CD14-positive monocyte (primary cell): ENCODE results near the gene DAPK2. TPM values are rescaled to one million over a fixed set of nuclear protein-coding genes. Genes with fewer than 3 reads are reported as not detected.
"Not testable (repeated sequence)": the region's sequence is repeated elsewhere in the genome, so short reads cannot be mapped to it uniquely, and the experiment has no call there.

ENCODE experiments used
- DNase-seq, 3 donors: peaks; one replicate each; pipeline ENCODE4 v3.0.0-alpha.2; 2011 to 2022
- H2AFZ ChIP-seq: 2 replicates; pipeline ENCODE4 v1.6.0; 2012; ENCODE audit warnings: mild to moderate bottlenecking, low read depth, low read length, inconsistent platforms; ENCODE audit not compliant: insufficient read depth, poor library complexity, severe bottlenecking
- H3K27ac ChIP-seq, 2 donors: 1 replicate in 1 of 2; 2 replicates in 1 of 2; pipeline ENCODE4 v1.5.1; 2012 to 2013; ENCODE audit warnings: low read length in 2 of 2, control low read depth in 1 of 2, inconsistent platforms in 1 of 2, low read depth in 1 of 2, mild to moderate bottlenecking in 1 of 2
- H3K27me3 ChIP-seq, 2 donors: one replicate each; pipeline versions ENCODE4 v1.6.0 to v1.6.1; 2011 to 2013; ENCODE audit warnings: low read length in 2 of 2; ENCODE audit not compliant: control insufficient read depth in 2 of 2, insufficient read depth in 2 of 2
- H3K36me3 ChIP-seq, 2 donors: replicated peaks in 1 of 2; 1 replicate in 1 of 2; 2 replicates in 1 of 2; pipeline versions ENCODE4 v1.5.1 to v1.6.1; 2012 to 2013; ENCODE audit warnings: low read length in 2 of 2, control low read depth in 1 of 2, inconsistent platforms in 1 of 2, mild to moderate bottlenecking in 1 of 2; ENCODE audit not compliant: insufficient read depth in 2 of 2, control insufficient read depth in 1 of 2
- H3K4me1 ChIP-seq, 2 donors: 1 replicate in 1 of 2; 2 replicates in 1 of 2; pipeline versions ENCODE4 v1.5.1 to v1.6.1; 2012 to 2013; ENCODE audit warnings: low read length in 2 of 2, control low read depth in 1 of 2, inconsistent platforms in 1 of 2, mild to moderate bottlenecking in 1 of 2, moderate library complexity in 1 of 2; ENCODE audit not compliant: insufficient read depth in 2 of 2, control insufficient read depth in 1 of 2
- H3K4me2 ChIP-seq: replicated peaks from 2 replicates; pipeline ENCODE3; 2012; ENCODE audit warnings: low read length, moderate library complexity, mild to moderate bottlenecking; ENCODE audit not compliant: poor library complexity, severe bottlenecking; ENCODE audit errors: extremely low read depth
- H3K4me3 ChIP-seq, 3 experiments: fragments of 200-600 bp in 1 of 3; sonication (generic) in 1 of 3; replicated peaks in 1 of 3; 1 replicate in 2 of 3; 2 replicates in 1 of 3; pipeline ENCODE4 v1.5.1; 2011 to 2013; ENCODE audit warnings: low read length in 3 of 3, mild to moderate bottlenecking in 3 of 3, control low read depth in 2 of 3, low read depth in 2 of 3, inconsistent platforms in 1 of 3, moderate library complexity in 1 of 3
- H3K79me2 ChIP-seq: 2 replicates; pipeline ENCODE4 v1.6.0; 2012; ENCODE audit warnings: mild to moderate bottlenecking, control low read depth, inconsistent platforms, low read length, moderate library complexity; ENCODE audit not compliant: insufficient read depth
- H3K9ac ChIP-seq: 2 replicates; pipeline ENCODE4 v1.6.0; 2017; ENCODE audit warnings: low read length, mild to moderate bottlenecking; ENCODE audit not compliant: insufficient read depth, poor library complexity, severe bottlenecking
- H3K9me3 ChIP-seq, 2 donors: replicated peaks in 1 of 2; 1 replicate in 1 of 2; 2 replicates in 1 of 2; pipeline versions ENCODE4 v1.5.1 to v1.6.1; 2012 to 2013; ENCODE audit warnings: low read length in 2 of 2, control low read depth in 1 of 2; ENCODE audit not compliant: control insufficient read depth in 1 of 2, insufficient read depth in 1 of 2
- H4K20me1 ChIP-seq: 2 replicates; pipeline ENCODE4 v1.6.0; 2012; ENCODE audit warnings: mild to moderate bottlenecking, low read length, control low read depth, moderate library complexity; ENCODE audit not compliant: insufficient read depth
- H3K27ac Mint-ChIP-seq, 7 donors: one replicate each; pipeline ENCODE4 v1.8.0; 2020; ENCODE audit warnings: mild to moderate bottlenecking in 7 of 7, mixed read lengths in 7 of 7, moderate library complexity in 6 of 7, inconsistent platforms in 2 of 7
- H3K27me3 Mint-ChIP-seq, 3 donors: one replicate each; pipeline ENCODE4 v1.8.0; 2021 to 2022; ENCODE audit warnings: low read depth in 3 of 3, mild to moderate bottlenecking in 3 of 3, mixed read lengths in 3 of 3, moderate library complexity in 3 of 3, inconsistent platforms in 1 of 3
- H3K36me3 Mint-ChIP-seq, 2 donors: one replicate each; pipeline ENCODE4 v1.8.0; 2020; ENCODE audit warnings: mixed read lengths in 2 of 2, inconsistent platforms in 1 of 2, mild to moderate bottlenecking in 1 of 2
- H3K4me1 Mint-ChIP-seq: one replicate; pipeline ENCODE4 v1.8.0; 2020; ENCODE audit warnings: mild to moderate bottlenecking, mixed read lengths
- H3K4me3 Mint-ChIP-seq, 2 donors: one replicate each; pipeline ENCODE4 v1.8.0; 2020; ENCODE audit warnings: mild to moderate bottlenecking in 2 of 2, mixed read lengths in 2 of 2, moderate library complexity in 1 of 2
- H3K9me3 Mint-ChIP-seq, 7 donors: one replicate each; pipeline ENCODE4 v1.8.0; 2020 to 2022; ENCODE audit warnings: mixed read lengths in 7 of 7, mild to moderate bottlenecking in 6 of 7, moderate library complexity in 6 of 7, inconsistent platforms in 2 of 7
- WGBS: methylation state at CpG from one replicate; pipeline ENCODE4 v1.1.5; 2013; ENCODE audit warnings: missing lambda C conversion rate; ENCODE audit not compliant: insufficient coverage; 5-methylcytosine and 5-hydroxymethylcytosine counted together
- intact Hi-C, 2 donors: fragments of 100-400 bp; cut with micrococcal nuclease; formaldehyde crosslinking; loops; one replicate each; pipeline versions ENCODE4 v1.15.0 to v1.15.1; 2023
- polyA plus RNA-seq, 3 donors: library from polyadenylated mRNA; depleted of rRNA in 1 of 3; unstranded in 2 of 3; stranded (reverse) in 1 of 3; fragments of 300-500 nt in 2 of 3; fragments of >200 nt in 1 of 3; fragmentation: Illumina TruSeq in 2 of 3; gene quantifications; 1 replicate in 2 of 3; 2 replicates in 1 of 3; pipeline ENCODE4 v1.2.3, GENCODE V29; 2012 to 2021
- TF ChIP-seq, protein P1 (sequence below): fragments of 200-600 bp; IDR thresholded peaks from one replicate; pipeline ENCODE4 v1.8.0; 2022; ENCODE audit warnings: antibody characterized with exemption, mild to moderate bottlenecking

DAPK2 gene
- polyA plus RNA-seq, 3 donors, result 0.59 to 4.1 (median 2.1) TPM

- peaks cover 52% of the 10 kb centered on the region for H3K4me1 Mint-ChIP-seq
- intact Hi-C loops, result loop anchor here in 1 of 2 donors (5.0 kb wide), 1 partner anchor 73 kb away; the partner anchor contains the start of gene PPIB
- peak overlapping the region; percentile 68 for H3K4me2 ChIP-seq
- peaks cover 0 to 3% (median 0%) of the 10 kb centered on the region in 7 donors for H3K9me3 Mint-ChIP-seq
- TF ChIP-seq, protein P1, sequence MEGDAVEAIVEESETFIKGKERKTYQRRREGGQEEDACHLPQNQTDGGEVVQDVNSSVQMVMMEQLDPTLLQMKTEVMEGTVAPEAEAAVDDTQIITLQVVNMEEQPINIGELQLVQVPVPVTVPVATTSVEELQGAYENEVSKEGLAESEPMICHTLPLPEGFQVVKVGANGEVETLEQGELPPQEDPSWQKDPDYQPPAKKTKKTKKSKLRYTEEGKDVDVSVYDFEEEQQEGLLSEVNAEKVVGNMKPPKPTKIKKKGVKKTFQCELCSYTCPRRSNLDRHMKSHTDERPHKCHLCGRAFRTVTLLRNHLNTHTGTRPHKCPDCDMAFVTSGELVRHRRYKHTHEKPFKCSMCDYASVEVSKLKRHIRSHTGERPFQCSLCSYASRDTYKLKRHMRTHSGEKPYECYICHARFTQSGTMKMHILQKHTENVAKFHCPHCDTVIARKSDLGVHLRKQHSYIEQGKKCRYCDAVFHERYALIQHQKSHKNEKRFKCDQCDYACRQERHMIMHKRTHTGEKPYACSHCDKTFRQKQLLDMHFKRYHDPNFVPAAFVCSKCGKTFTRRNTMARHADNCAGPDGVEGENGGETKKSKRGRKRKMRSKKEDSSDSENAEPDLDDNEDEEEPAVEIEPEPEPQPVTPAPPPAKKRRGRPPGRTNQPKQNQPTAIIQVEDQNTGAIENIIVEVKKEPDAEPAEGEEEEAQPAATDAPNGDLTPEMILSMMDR, result no peak
- H3K9me3 ChIP-seq, result no peaks in the 10 kb centered on the region
- DNase-seq, result peak; percentile 84 to 90 (median 86)
- peak overlapping the region; percentile 34 for H2AFZ ChIP-seq
- peak overlapping the region; percentile 27 to 62 for H3K4me3 Mint-ChIP-seq
- peaks cover 69% of the 10 kb centered on the region for H3K79me2 ChIP-seq
- H3K27me3 ChIP-seq, result no peaks in the 10 kb centered on the region
- H4K20me1 ChIP-seq, result no peaks in the 10 kb centered on the region
- H3K4me1 ChIP-seq, result peaks cover 59 to 62% of the 10 kb centered on the region in 2 donors
- peaks cover 16 to 19% of the 10 kb centered on the region in 2 donors for H3K36me3 ChIP-seq
- H3K36me3 Mint-ChIP-seq, result peaks cover 18 to 32% of the 10 kb centered on the region in 2 donors
- no peaks in the 10 kb centered on the region for H3K27me3 Mint-ChIP-seq
- H3K27ac Mint-ChIP-seq, result peak overlapping the region; percentile 92 to 96 (median 94)
- WGBS, result 91% methylated on average over 4 of the region's 12 CpGs
- H3K4me3 ChIP-seq, result peak overlapping the region in 1 of 3 experiments; percentile 51
- H3K27ac ChIP-seq, result peak overlapping the region; percentile 91 to 93
- peak overlapping the region; percentile 51 for H3K9ac ChIP-seq
These were observed 43.4 kb upstream of the DAPK2 start for GRCh38 chr15:64089543-64090280.

GRCh38 chr15:64082757-64083156, 36.5 kb upstream of the DAPK2 start:
- H3K36me3 Mint-ChIP-seq, result peaks cover 37 to 64% of the 10 kb centered on the region in 2 donors
- no peak for DNase-seq
- Histone ChIP-seq H3K9me3 (no peaks in the 10 kb centered on the region), H3K79me2 (peaks cover 54% of the 10 kb centered on the region), H3K9ac (no peak overlapping the region), H3K27ac (no peak overlapping the region), H3K4me2 (no peak overlapping the region), H3K36me3 (peaks cover 38 to 67% of the 10 kb centered on the region in 2 donors), H2AFZ (no peak overlapping the region), H4K20me1 (peaks cover 29% of the 10 kb centered on the region), H3K4me3 (no peak overlapping the region), H3K4me1 (no peaks in the 10 kb centered on the region), H3K27me3 (no peaks in the 10 kb centered on the region)
- H3K4me3 Mint-ChIP-seq, result no peak overlapping the region
- TF ChIP-seq, protein P1, result no peak
- H3K27ac Mint-ChIP-seq, result no peak overlapping the region
- H3K27me3 Mint-ChIP-seq, result peaks cover 0 to 1% (median 0%) of the 10 kb centered on the region in 3 donors
- H3K9me3 Mint-ChIP-seq, result peaks cover 0 to 2% (median 0%) of the 10 kb centered on the region in 7 donors
- 100% methylated on average over 1 of the region's 3 CpGs for WGBS
- H3K4me1 Mint-ChIP-seq, result peaks cover 1% of the 10 kb centered on the region
- intact Hi-C loops, result no loop called here

- H4K20me1 ChIP-seq, result peaks cover 22% of the 10 kb centered on the region
- 100% methylated on average over 1 of the region's 2 CpGs for WGBS
- H3K4me3 ChIP-seq, H3K4me2 ChIP-seq, H3K9ac ChIP-seq, H3K27me3 Mint-ChIP-seq, H3K9me3 Mint-ChIP-seq, H3K27me3 ChIP-seq, H3K9me3 ChIP-seq, H2AFZ ChIP-seq, H3K4me3 Mint-ChIP-seq, H3K27ac Mint-ChIP-seq, DNase-seq, H3K27ac ChIP-seq, intact Hi-C loops: not testable (repeated sequence)
- peaks cover 13% of the 10 kb centered on the region for H3K79me2 ChIP-seq
- H3K36me3 Mint-ChIP-seq, result peaks cover 45 to 47% of the 10 kb centered on the region in 2 donors
- H3K4me1 Mint-ChIP-seq, result peaks cover 34% of the 10 kb centered on the region
- H3K36me3 ChIP-seq, result peaks cover 32 to 71% of the 10 kb centered on the region in 2 donors
- H3K4me1 ChIP-seq, result peaks cover 22 to 29% of the 10 kb centered on the region in 2 donors
These were observed 27.2 kb upstream of the DAPK2 start for GRCh38 chr15:64073496-64073895.
